Peyer's patch (tissue), 4 donors: Measurements from ENCODE around the gene TOX2.

Source experiments
- CTCF ChIP-seq, 6 experiments: fragments of 450-650 bp in 4 of 6; fragments of 200-600 bp in 2 of 6; sonication (generic) in 1 of 6; IDR thresholded peaks; one replicate each; pipeline ENCODE4 v1.5.1; 2017 to 2019; ENCODE audit warnings: antibody characterized with exemption in 6 of 6, mild to moderate bottlenecking in 3 of 6, moderate library complexity in 1 of 6
- POLR2A ChIP-seq, 2 donors: fragments of 450-650 bp; IDR thresholded peaks; one replicate each; pipeline ENCODE4 v1.5.1; 2017; ENCODE audit warnings: antibody characterized with exemption in 2 of 2, mild to moderate bottlenecking in 2 of 2, moderate library complexity in 2 of 2

DNA sequence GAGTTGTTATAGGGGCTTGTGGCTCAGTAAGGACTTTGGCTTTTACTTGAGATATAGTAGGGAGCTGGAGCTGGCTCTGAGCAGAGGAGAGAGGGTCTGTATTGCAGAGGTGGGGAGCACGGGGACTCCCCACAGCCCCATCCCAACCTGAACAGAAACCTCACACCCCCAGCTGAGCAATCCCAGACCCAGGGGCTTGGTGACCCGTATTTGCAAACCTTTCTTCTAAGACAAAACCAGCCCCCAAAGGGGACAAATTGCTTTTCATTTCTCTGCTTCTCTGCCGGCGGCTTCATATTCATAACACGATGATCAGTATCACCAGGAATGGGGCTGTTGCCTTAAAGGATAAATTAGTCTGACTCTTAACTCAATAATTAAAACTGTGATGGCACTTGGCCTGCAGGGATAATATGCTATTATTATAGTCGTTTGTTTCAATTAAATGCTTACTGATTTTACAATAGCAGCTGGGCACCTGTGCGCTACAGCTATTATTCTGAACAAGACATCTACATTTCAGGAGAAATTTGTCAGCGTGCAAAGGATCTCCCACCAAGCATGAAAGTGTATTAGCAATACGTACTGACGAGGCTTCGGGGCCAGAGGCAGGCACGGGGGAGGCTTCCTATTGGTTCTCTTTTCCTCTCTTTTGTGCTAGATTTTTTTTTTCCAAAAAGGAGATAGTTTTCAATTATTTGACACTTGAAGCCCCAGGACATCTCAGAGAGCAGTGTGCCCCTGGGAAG, 118.1 kb downstream of the TOX2 start:
- TF ChIP-seq CTCF (IDR thresholded peaks at IDR 0.05) = no peak
- TF ChIP-seq POLR2A (IDR thresholded peaks at IDR 0.05) = no peak
